ENCODE results near the gene PLEK2. TPM values are rescaled to one million over a fixed set of nuclear protein-coding genes. Genes with fewer than 3 reads are reported as not detected.
"Not testable (repeated sequence)": the region's sequence is repeated elsewhere in the genome, so short reads cannot be mapped to it uniquely, and the experiment has no call there.

The PLEK2 gene
- 12.8 and 17.0 TPM in 2 replicates for total RNA-seq (2014; rRNA removed; shearing (Covaris generic))

GRCh38 chr14:67411820-67412421, at the start of gene PLEK2:
Gene PLEK2, minus strand, starts transcription at chr14:67412165. Its CDS starts 106 bp downstream, at chr14:67412059.
- peak; percentile 66 for DNase-seq (ENCODE audit: low read depth)

GRCh38 chr14:67461341-67461985, 49.5 kb upstream of the PLEK2 start:
- no peak for DNase-seq (ENCODE audit: low read depth)

GRCh38 chr14:67459336-67459735, 47.4 kb upstream of the PLEK2 start:
- DNase-seq (ENCODE audit: low read depth), result no peak

- DNase-seq (ENCODE audit: low read depth), result no peak
These were observed 45.8 kb upstream of the PLEK2 start for GRCh38 chr14:67457782-67458181.

- no peak for DNase-seq (ENCODE audit: low read depth)
These were observed 44.8 kb upstream of the PLEK2 start for GRCh38 chr14:67456732-67457131.

- no peak for DNase-seq (ENCODE audit: low read depth)
These were observed 41.8 kb upstream of the PLEK2 start for GRCh38 chr14:67453575-67454300.

GRCh38 chr14:67451667-67452066, 39.7 kb upstream of the PLEK2 start:
- DNase-seq (ENCODE audit: low read depth), result not testable (repeated sequence)

- DNase-seq (ENCODE audit: low read depth), result no peak
These were observed 37.1 kb upstream of the PLEK2 start for GRCh38 chr14:67449096-67449495.

- DNase-seq (ENCODE audit: low read depth), result no peak
These were observed 35.0 kb upstream of the PLEK2 start for GRCh38 chr14:67447033-67447381.

- DNase-seq (ENCODE audit: low read depth), result no peak
These were observed 34.5 kb upstream of the PLEK2 start for GRCh38 chr14:67446371-67447032.

GRCh38 chr14:67444395-67444794, 32.4 kb upstream of the PLEK2 start:
- no peak for DNase-seq (ENCODE audit: low read depth)

- DNase-seq (ENCODE audit: low read depth), result no peak
These were observed 30.4 kb upstream of the PLEK2 start for GRCh38 chr14:67442139-67442906.

- DNase-seq (ENCODE audit: low read depth), result no peak
These were observed 29.7 kb upstream of the PLEK2 start for GRCh38 chr14:67441672-67442071.

GRCh38 chr14:67441256-67441655, 29.3 kb upstream of the PLEK2 start:
- DNase-seq (ENCODE audit: low read depth), result no peak

- DNase-seq (ENCODE audit: low read depth), result no peak
These were observed 28.5 kb upstream of the PLEK2 start for GRCh38 chr14:67440513-67440912.

GRCh38 chr14:67438969-67439368, 27.0 kb upstream of the PLEK2 start:
- DNase-seq (ENCODE audit: low read depth), result no peak

GRCh38 chr14:67436006-67436866, 24.3 kb upstream of the PLEK2 start:
- DNase-seq (ENCODE audit: low read depth), result no peak

- no peak for DNase-seq (ENCODE audit: low read depth)
These were observed 23.6 kb upstream of the PLEK2 start for GRCh38 chr14:67435603-67436002.

GRCh38 chr14:67432050-67432564, 20.1 kb upstream of the PLEK2 start:
- DNase-seq (ENCODE audit: low read depth), result no peak

- no peak for DNase-seq (ENCODE audit: low read depth)
These were observed 17.7 kb upstream of the PLEK2 start for GRCh38 chr14:67429510-67430205.

All from Daoy (cell line).